ENCODE data around the gene ALDH1A2.

DNA sequence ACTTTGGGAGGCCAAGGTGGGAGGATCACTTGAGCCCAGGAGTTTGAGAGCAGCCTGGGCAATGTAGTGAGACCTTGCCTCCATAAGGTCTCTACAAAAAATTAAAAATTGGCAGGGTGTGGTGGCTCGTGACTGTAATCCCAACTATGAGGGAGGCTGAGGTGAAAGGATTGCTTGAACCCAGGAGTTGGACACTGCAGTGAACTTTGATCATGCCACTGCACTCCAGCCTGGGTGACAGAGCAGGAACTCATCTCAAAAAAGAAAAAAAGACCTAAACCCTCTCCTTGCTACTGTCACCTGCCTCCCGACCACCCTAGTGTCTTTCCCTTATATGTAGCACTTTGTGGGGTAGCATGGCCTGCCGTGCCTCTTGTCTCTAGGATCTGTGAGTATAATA lies 48.9 kb upstream of the ALDH1A2 start:
- TF ChIP-seq, protein P1, sequence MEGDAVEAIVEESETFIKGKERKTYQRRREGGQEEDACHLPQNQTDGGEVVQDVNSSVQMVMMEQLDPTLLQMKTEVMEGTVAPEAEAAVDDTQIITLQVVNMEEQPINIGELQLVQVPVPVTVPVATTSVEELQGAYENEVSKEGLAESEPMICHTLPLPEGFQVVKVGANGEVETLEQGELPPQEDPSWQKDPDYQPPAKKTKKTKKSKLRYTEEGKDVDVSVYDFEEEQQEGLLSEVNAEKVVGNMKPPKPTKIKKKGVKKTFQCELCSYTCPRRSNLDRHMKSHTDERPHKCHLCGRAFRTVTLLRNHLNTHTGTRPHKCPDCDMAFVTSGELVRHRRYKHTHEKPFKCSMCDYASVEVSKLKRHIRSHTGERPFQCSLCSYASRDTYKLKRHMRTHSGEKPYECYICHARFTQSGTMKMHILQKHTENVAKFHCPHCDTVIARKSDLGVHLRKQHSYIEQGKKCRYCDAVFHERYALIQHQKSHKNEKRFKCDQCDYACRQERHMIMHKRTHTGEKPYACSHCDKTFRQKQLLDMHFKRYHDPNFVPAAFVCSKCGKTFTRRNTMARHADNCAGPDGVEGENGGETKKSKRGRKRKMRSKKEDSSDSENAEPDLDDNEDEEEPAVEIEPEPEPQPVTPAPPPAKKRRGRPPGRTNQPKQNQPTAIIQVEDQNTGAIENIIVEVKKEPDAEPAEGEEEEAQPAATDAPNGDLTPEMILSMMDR (IDR thresholded peaks at IDR 0.05): no peak
- no peak for TF ChIP-seq POLR2AphosphoS5 (IDR thresholded peaks at IDR 0.05; ENCODE audit: insufficient read depth in 1 of 2, low read depth in 1 of 2)
